GM23338 (cell line): ENCODE data around the gene ADCY3. TPM values are rescaled to one million over a fixed set of nuclear protein-coding genes. Genes with fewer than 3 reads are reported as not detected.

ENCODE experiments used
- ATAC-seq: fragments of 200-7000 bp; cut with Tn5 transposase; 3 replicates; pipeline ENCODE4 v1.9.1; 2020
- DNase-seq: peaks from one replicate; pipeline ENCODE4 v3.0.0-alpha.2; 2015; ENCODE audit warnings: low spot score
- H2AFZ ChIP-seq: fragments of 200-600 bp; sonication (generic); 2 replicates; pipeline ENCODE4 v1.8.0; 2016; ENCODE audit warnings: antibody characterized with exemption, mild to moderate bottlenecking, moderate library complexity
- H3F3A ChIP-seq: fragments of 200-600 bp; sonication (generic); replicated peaks from 2 replicates; pipeline ENCODE4 v1.8.0; 2017; ENCODE audit warnings: antibody characterized with exemption, mixed run types, low read depth
- H3K27ac ChIP-seq: fragments of 200-600 bp; sonication (generic); 2 replicates; pipeline ENCODE4 v1.6.1; 2016; ENCODE audit warnings: low read depth
- H3K27me3 ChIP-seq: fragments of 200-600 bp; sonication (generic); 2 replicates; pipeline ENCODE4 v1.8.0; 2016; ENCODE audit warnings: mild to moderate bottlenecking, mixed run types, moderate library complexity; ENCODE audit not compliant: insufficient read depth
- H3K36me3 ChIP-seq: fragments of 200-600 bp; sonication (generic); 2 replicates; pipeline ENCODE4 v1.8.0; 2016; ENCODE audit warnings: mild to moderate bottlenecking; ENCODE audit not compliant: insufficient read depth
- H3K4me1 ChIP-seq: fragments of 200-600 bp; sonication (generic); 2 replicates; pipeline ENCODE4 v1.8.0; 2016; ENCODE audit warnings: mild to moderate bottlenecking, moderate library complexity; ENCODE audit not compliant: insufficient read depth
- H3K4me2 ChIP-seq: fragments of 200-600 bp; sonication (generic); 2 replicates; pipeline ENCODE4 v1.7.1; 2017; ENCODE audit warnings: mixed run types
- H3K4me3 ChIP-seq: fragments of 200-600 bp; sonication (generic); 2 replicates; pipeline ENCODE4 v1.6.1; 2016; ENCODE audit warnings: mixed run types
- H3K79me2 ChIP-seq: fragments of 200-600 bp; sonication (generic); replicated peaks from 2 replicates; pipeline ENCODE4 v1.8.0; 2017; ENCODE audit warnings: mild to moderate bottlenecking; ENCODE audit not compliant: insufficient read depth
- H3K9me2 ChIP-seq: fragments of 200-600 bp; sonication (generic); 2 replicates; pipeline ENCODE4 v1.8.0; 2017; ENCODE audit not compliant: insufficient read depth
- H4K20me1 ChIP-seq: fragments of 200-600 bp; sonication (generic); replicated peaks from 2 replicates; pipeline ENCODE4 v1.8.0; 2017; ENCODE audit warnings: mild to moderate bottlenecking; ENCODE audit not compliant: insufficient read depth
- H3K27ac Mint-ChIP-seq: 2 replicates; pipeline ENCODE4 v1.8.0; 2020; ENCODE audit warnings: inconsistent platforms, mild to moderate bottlenecking, moderate library complexity, mixed read lengths
- H3K27me3 Mint-ChIP-seq: 3 replicates; pipeline ENCODE4 v1.8.0; 2022; ENCODE audit warnings: low read depth, mild to moderate bottlenecking, moderate library complexity, mixed read lengths, inconsistent platforms; ENCODE audit not compliant: insufficient read depth, poor library complexity
- H3K36me3 Mint-ChIP-seq: 3 replicates; pipeline ENCODE4 v1.8.0; 2021; ENCODE audit warnings: low read depth, mild to moderate bottlenecking, inconsistent platforms, moderate library complexity, mixed read lengths
- H3K4me1 Mint-ChIP-seq: 3 replicates; pipeline ENCODE4 v1.8.0; 2020; ENCODE audit warnings: mild to moderate bottlenecking, inconsistent platforms, mixed read lengths
- H3K4me3 Mint-ChIP-seq: 3 replicates; pipeline ENCODE4 v1.8.0; 2021; ENCODE audit warnings: moderate library complexity, mild to moderate bottlenecking, inconsistent platforms, mixed read lengths
- H3K9me3 Mint-ChIP-seq: 3 replicates; pipeline ENCODE4 v1.8.0; 2020; ENCODE audit warnings: moderate library complexity, mild to moderate bottlenecking, inconsistent platforms, mixed read lengths
- CREB1 ChIP-seq: fragments of 250-450 bp; sonication (Bioruptor Pico); IDR thresholded peaks from 2 replicates; pipeline ENCODE4 v1.5.0; 2020; ENCODE audit warnings: low read depth, mild to moderate bottlenecking, moderate library complexity
- CTCF ChIP-seq, 2 experiments: fragments of 200-600 bp in 1 of 2; sonication (generic) in 1 of 2; conservative IDR thresholded peaks; 2 replicates each; pipeline versions ENCODE4 v1.5.1 to v1.6.1; 2016 to 2017; ENCODE audit warnings: antibody characterized with exemption in 2 of 2, low read depth in 2 of 2, mild to moderate bottlenecking in 2 of 2, moderate library complexity in 1 of 2
- EZH2 ChIP-seq: fragments of 200-600 bp; sonication (generic); IDR thresholded peaks from one replicate; pipeline ENCODE4 v1.8.0; 2017; ENCODE audit warnings: antibody characterized with exemption, mild to moderate bottlenecking, low read depth; ENCODE audit not compliant: unreplicated experiment
- JUNB ChIP-seq: IDR thresholded peaks from one replicate; pipeline ENCODE4 v1.6.1; 2016; ENCODE audit warnings: antibody characterized with exemption; ENCODE audit not compliant: unreplicated experiment
- NANOG ChIP-seq: IDR thresholded peaks from 2 replicates; pipeline ENCODE4 v1.6.1; 2016; ENCODE audit warnings: antibody characterized with exemption, borderline replicate concordance
- POLR2AphosphoS5 ChIP-seq: IDR thresholded peaks from 2 replicates; pipeline ENCODE4 v1.6.1; 2016; ENCODE audit warnings: antibody characterized with exemption, low read depth
- REST ChIP-seq: IDR thresholded peaks from one replicate; pipeline ENCODE4 v1.6.1; 2018; ENCODE audit warnings: antibody characterized with exemption; ENCODE audit not compliant: unreplicated experiment
- STAT1 ChIP-seq: IDR thresholded peaks from one replicate; pipeline ENCODE4 v1.6.1; 2016; ENCODE audit warnings: antibody characterized with exemption; ENCODE audit not compliant: unreplicated experiment
- ZNF114 ChIP-seq: fragments of 250-450 bp; sonication (Bioruptor Pico); IDR thresholded peaks from 2 replicates; pipeline ENCODE4 v1.5.0; 2020; ENCODE audit warnings: mild to moderate bottlenecking, moderate library complexity
- ZNF331 ChIP-seq: fragments of 250-450 bp; sonication (Bioruptor Pico); IDR thresholded peaks from 2 replicates; pipeline ENCODE4 v1.5.0; 2020; ENCODE audit warnings: low read depth, mild to moderate bottlenecking, moderate library complexity
- polyA plus RNA-seq: library from polyadenylated mRNA; unstranded; fragments of >200 nt; fragmentation: Nextera tagmentation; extraction: Ambion mirVana; gene quantifications from 2 replicates; pipeline ENCODE4 v1.2.1, GENCODE V29; 2016
- total RNA-seq: library from RNA; depleted of rRNA; stranded (reverse); fragments of >200 nt; shearing (Covaris generic); gene quantifications from 2 replicates; pipeline ENCODE4 v1.2.3, GENCODE V29; 2014
- TF ChIP-seq, protein P1 (sequence below): IDR thresholded peaks from 2 replicates; pipeline ENCODE4 v1.6.1; 2016; ENCODE audit warnings: antibody characterized with exemption

The ADCY3 gene
- total and polyA plus RNA-seq, 2 experiments from 2014 or later, result 9.7 to 32.4 TPM

DNA sequence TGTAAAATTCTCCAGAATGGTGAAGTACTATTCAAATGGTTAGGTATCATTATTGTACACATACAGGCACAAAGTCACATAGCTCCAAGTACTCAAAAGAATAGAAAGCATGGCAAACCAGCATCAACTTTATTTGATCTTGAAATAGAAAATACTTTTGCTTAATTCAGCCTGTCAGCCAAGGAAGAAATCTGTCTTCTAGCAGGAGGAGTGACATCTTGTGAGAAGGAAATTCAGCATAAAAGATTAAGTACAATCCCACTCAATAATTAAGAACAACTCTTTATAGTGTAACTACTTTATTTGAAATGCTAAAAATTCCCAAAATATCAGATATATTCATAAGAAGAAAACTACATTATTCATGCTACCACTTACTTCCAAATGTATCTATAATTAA, 35.9 kb upstream of the ADCY3 start:
- TF ChIP-seq, protein P1, sequence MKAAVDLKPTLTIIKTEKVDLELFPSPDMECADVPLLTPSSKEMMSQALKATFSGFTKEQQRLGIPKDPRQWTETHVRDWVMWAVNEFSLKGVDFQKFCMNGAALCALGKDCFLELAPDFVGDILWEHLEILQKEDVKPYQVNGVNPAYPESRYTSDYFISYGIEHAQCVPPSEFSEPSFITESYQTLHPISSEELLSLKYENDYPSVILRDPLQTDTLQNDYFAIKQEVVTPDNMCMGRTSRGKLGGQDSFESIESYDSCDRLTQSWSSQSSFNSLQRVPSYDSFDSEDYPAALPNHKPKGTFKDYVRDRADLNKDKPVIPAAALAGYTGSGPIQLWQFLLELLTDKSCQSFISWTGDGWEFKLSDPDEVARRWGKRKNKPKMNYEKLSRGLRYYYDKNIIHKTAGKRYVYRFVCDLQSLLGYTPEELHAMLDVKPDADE, result no peak
- TF ChIP-seq POLR2AphosphoS5, result no peak
- TF ChIP-seq CTCF (conservative IDR thresholded peaks at IDR 0.05; ENCODE audit: low read depth in 2 of 2), result no peak
- no peak for TF ChIP-seq REST
- Mint-ChIP-seq H3K4me1 (no peaks in the 10 kb centered on the region), H3K36me3 (peaks cover 42% of the 10 kb centered on the region), H3K4me3 (no peak overlapping the region), H3K27me3 (peaks cover 2% of the 10 kb centered on the region), H3K27ac (no peak overlapping the region), H3K9me3 (no peaks in the 10 kb centered on the region; the same call in 1 of the 3 replicates)
- Histone ChIP-seq H2AFZ (no peak overlapping the region), H3F3A (no peaks in the 10 kb centered on the region), H4K20me1 (no peaks in the 10 kb centered on the region), H3K27ac (no peak overlapping the region), H3K79me2 (no peaks in the 10 kb centered on the region), H3K36me3 (peaks cover 14% of the 10 kb centered on the region), H3K4me1 (no peaks in the 10 kb centered on the region), H3K27me3 (no peaks in the 10 kb centered on the region), H3K4me3 (no peak overlapping the region), H3K4me2 (no peak overlapping the region), H3K9me2 (no peaks in the 10 kb centered on the region)
- ATAC-seq (no peak), DNase-seq (no peak)

- H3K27me3 ChIP-seq, result no peaks in the 10 kb centered on the region
- H4K20me1 ChIP-seq, result no peaks in the 10 kb centered on the region
- H3K36me3 ChIP-seq, result peaks cover 14% of the 10 kb centered on the region
- no peak overlapping the region for H3K27ac Mint-ChIP-seq
- no peak overlapping the region for H3K4me3 ChIP-seq
- no peaks in the 10 kb centered on the region for H3K79me2 ChIP-seq
- no peaks in the 10 kb centered on the region for H3K4me1 ChIP-seq
- no peaks in the 10 kb centered on the region for H3K4me1 Mint-ChIP-seq
- H3K36me3 Mint-ChIP-seq, result peaks cover 43% of the 10 kb centered on the region
- no peak overlapping the region for H3K4me2 ChIP-seq
- no peaks in the 10 kb centered on the region; the same call in 1 of the 3 replicates for H3K9me3 Mint-ChIP-seq
- no peaks in the 10 kb centered on the region for H3K9me2 ChIP-seq
- H3K27ac ChIP-seq, result no peak overlapping the region
- no peak overlapping the region for H2AFZ ChIP-seq
- peaks cover 2% of the 10 kb centered on the region for H3K27me3 Mint-ChIP-seq
- no peak for DNase-seq
- H3F3A ChIP-seq, result no peaks in the 10 kb centered on the region
- no peak for ATAC-seq
- H3K4me3 Mint-ChIP-seq, result no peak overlapping the region
- TF ChIP-seq CTCF (conservative IDR thresholded peaks at IDR 0.05; ENCODE audit: low read depth in 2 of 2), result no peak
- TF ChIP-seq ZNF331 (CRISPR knock-in tag), result no peak
- no peak for TF ChIP-seq NANOG
- no peak for TF ChIP-seq CREB1
- TF ChIP-seq ZNF114 (CRISPR knock-in tag), result no peak
- TF ChIP-seq JUNB, result no peak
- TF ChIP-seq EZH2, result no peak
- TF ChIP-seq REST, result no peak
- TF ChIP-seq, protein P1, result no peak
- TF ChIP-seq STAT1, result no peak
Observed at GRCh38 chr2:24955232-24955631, 35.2 kb upstream of the ADCY3 start.
